ENCODE measurements around the gene RBP3.
"Not testable (repeated sequence)": the region's sequence is repeated elsewhere in the genome, so short reads cannot be mapped to it uniquely, and the experiment has no call there.

Gene RBP3

GRCh38 chr10:47380341-47381102, 32.4 kb downstream of the RBP3 start:
- Histone ChIP-seq H3K9me3 (ENCODE audit: low read depth, low read length) (no peaks in the 10 kb centered on the region), H3K9ac (ENCODE audit: insufficient read length) (no peak overlapping the region), H3K36me3 (ENCODE audit: insufficient read depth, low read length) (no peaks in the 10 kb centered on the region), H3K4me3 (no peak overlapping the region), H3K27ac (no peak overlapping the region)
- no peak for DNase-seq (ENCODE audit: low read depth, low spot score)
- TF ChIP-seq FOXP2 (optimal IDR thresholded peaks at IDR 0.05; ENCODE audit: control extremely low read depth, extremely low read length, insufficient read depth) (no peak), EZH2 (IDR thresholded peaks at IDR 0.05) (no peak)

- H3K36me3 ChIP-seq (ENCODE audit: insufficient read depth, low read length) = no peaks in the 10 kb centered on the region
- H3K27ac ChIP-seq = no peak overlapping the region
- TF ChIP-seq FOXP2 (optimal IDR thresholded peaks at IDR 0.05; ENCODE audit: control extremely low read depth, extremely low read length, insufficient read depth) (no peak), EZH2 (IDR thresholded peaks at IDR 0.05) (no peak), POLR2AphosphoS5 (IDR thresholded peaks at IDR 0.05; ENCODE audit: borderline replicate concordance, low read depth, low read length) (no peak)
- H3K9me3 ChIP-seq (ENCODE audit: low read depth, low read length) = no peaks in the 10 kb centered on the region
- H3K4me3 ChIP-seq = no peak overlapping the region
- no peak overlapping the region for H3K9ac ChIP-seq (ENCODE audit: insufficient read length)
- DNase-seq (ENCODE audit: low read depth, low spot score) = no peak
Measured at GRCh38 chr10:47381103-47381395, 32.9 kb downstream of the RBP3 start.

- H3K9ac ChIP-seq (ENCODE audit: insufficient read length) = no peak overlapping the region
- no peak overlapping the region for H3K27ac ChIP-seq
- H3K36me3 ChIP-seq (ENCODE audit: insufficient read depth, low read length) = no peaks in the 10 kb centered on the region
- no peak for DNase-seq (ENCODE audit: low read depth, low spot score)
- H3K9me3 ChIP-seq (ENCODE audit: low read depth, low read length) = no peaks in the 10 kb centered on the region
- TF ChIP-seq FOXP2 (optimal IDR thresholded peaks at IDR 0.05; ENCODE audit: control extremely low read depth, extremely low read length, insufficient read depth) (no peak), POLR2AphosphoS5 (IDR thresholded peaks at IDR 0.05; ENCODE audit: borderline replicate concordance, low read depth, low read length) (no peak), EZH2 (IDR thresholded peaks at IDR 0.05) (no peak)
- no peak overlapping the region for H3K4me3 ChIP-seq
Measured at GRCh38 chr10:47381427-47382379, 33.5 kb downstream of the RBP3 start.

- no peak for TF ChIP-seq FOXP2 (optimal IDR thresholded peaks at IDR 0.05; ENCODE audit: control extremely low read depth, extremely low read length, insufficient read depth)
- TF ChIP-seq POLR2AphosphoS5 (IDR thresholded peaks at IDR 0.05; ENCODE audit: borderline replicate concordance, low read depth, low read length) = no peak
- TF ChIP-seq EZH2 (IDR thresholded peaks at IDR 0.05) = no peak
- DNase-seq (ENCODE audit: low read depth, low spot score) = no peak
- peak overlapping the region; percentile 74 for H3K4me3 ChIP-seq
- no peaks in the 10 kb centered on the region for H3K9me3 ChIP-seq (ENCODE audit: low read depth, low read length)
- H3K36me3 ChIP-seq (ENCODE audit: insufficient read depth, low read length) = no peaks in the 10 kb centered on the region
- no peak overlapping the region for H3K9ac ChIP-seq (ENCODE audit: insufficient read length)
- H3K27ac ChIP-seq = no peak overlapping the region
Measured at GRCh38 chr10:47383261-47384147, 35.3 kb downstream of the RBP3 start.

- TF ChIP-seq EZH2 (IDR thresholded peaks at IDR 0.05) = no peak
- no peak for TF ChIP-seq FOXP2 (optimal IDR thresholded peaks at IDR 0.05; ENCODE audit: control extremely low read depth, extremely low read length, insufficient read depth)
- no peak for TF ChIP-seq POLR2AphosphoS5 (IDR thresholded peaks at IDR 0.05; ENCODE audit: borderline replicate concordance, low read depth, low read length)
- Histone ChIP-seq H3K9ac (ENCODE audit: insufficient read length) (no peak within 1 kb of the TSS), H3K36me3 (ENCODE audit: insufficient read depth, low read length) (no peaks in the 10 kb centered on the region), H3K4me3 (peak within 1 kb of the TSS; percentile 74), H3K27ac (no peak within 1 kb of the TSS), H3K9me3 (ENCODE audit: low read depth, low read length) (no peaks in the 10 kb centered on the region)
- no peak for DNase-seq (ENCODE audit: low read depth, low spot score)
Measured at GRCh38 chr10:47384148-47384921, 36.2 kb downstream of the RBP3 start, which contains the start of gene ZNF488. ZNF488 (minus strand) TSS chr10:47384293; CDS start chr10:47368829, 15,464 bp downstream.

- H3K36me3 ChIP-seq (ENCODE audit: insufficient read depth, low read length); H3K9ac ChIP-seq (ENCODE audit: insufficient read length); H3K9me3 ChIP-seq (ENCODE audit: low read depth, low read length); H3K27ac ChIP-seq; DNase-seq (ENCODE audit: low read depth, low spot score); H3K4me3 ChIP-seq: not testable (repeated sequence)
Measured at GRCh38 chr10:47386104-47386503, 37.9 kb downstream of the RBP3 start.

GRCh38 chr10:47388879-47389278, 40.7 kb downstream of the RBP3 start:
- no peak overlapping the region for H3K9ac ChIP-seq (ENCODE audit: insufficient read length)
- DNase-seq (ENCODE audit: low read depth, low spot score) = no peak
- H3K9me3 ChIP-seq (ENCODE audit: low read depth, low read length) = no peaks in the 10 kb centered on the region
- no peaks in the 10 kb centered on the region for H3K36me3 ChIP-seq (ENCODE audit: insufficient read depth, low read length)
- TF ChIP-seq POLR2AphosphoS5 (IDR thresholded peaks at IDR 0.05; ENCODE audit: borderline replicate concordance, low read depth, low read length) (no peak), FOXP2 (optimal IDR thresholded peaks at IDR 0.05; ENCODE audit: control extremely low read depth, extremely low read length, insufficient read depth) (no peak), EZH2 (IDR thresholded peaks at IDR 0.05) (no peak)
- H3K4me3 ChIP-seq = no peak overlapping the region
- no peak overlapping the region for H3K27ac ChIP-seq

Data from SK-N-MC (cell line).